Right lobe of liver (tissue), 6 donors: Measurements from ENCODE around the gene MTF1. TPM values are rescaled to one million over a fixed set of nuclear protein-coding genes. Genes with fewer than 3 reads are reported as not detected.
A peak's percentile ranks its signal among the peaks of the same experiment; 100 is the strongest.

Source experiments
- ATAC-seq, 4 donors: fragments of 200-7000 bp; cut with Tn5 transposase; one replicate each; pipeline ENCODE4 v1.9.1; 2020; ENCODE audit warnings: mild to moderate bottlenecking in 4 of 4, moderate library complexity in 4 of 4
- DNase-seq, 3 donors: peaks; one replicate each; pipeline ENCODE4 v3.0.0-alpha.2; 2020
- H3K27ac ChIP-seq, 3 donors: fragments of 200-600 bp; one replicate each; pipeline ENCODE4 v1.8.0; 2022
- H3K27me3 ChIP-seq, 2 donors: fragments of 200-600 bp; one replicate each; pipeline ENCODE4 v1.8.0; 2022
- H3K36me3 ChIP-seq, 4 donors: fragments of 200-600 bp; sonication (generic) in 1 of 4; one replicate each; pipeline versions ENCODE4 v1.5.1 to v1.8.0; 2017 to 2022; ENCODE audit warnings: control low read depth in 1 of 4
- H3K4me1 ChIP-seq, 4 donors: fragments of 200-600 bp; sonication (generic) in 1 of 4; one replicate each; pipeline versions ENCODE4 v1.5.1 to v1.8.0; 2017 to 2022; ENCODE audit warnings: control low read depth in 1 of 4
- H3K4me3 ChIP-seq, 3 donors: fragments of 200-600 bp; one replicate each; pipeline ENCODE4 v1.8.0; 2022
- H3K9me3 ChIP-seq, 4 donors: fragments of 200-600 bp; sonication (generic) in 1 of 4; one replicate each; pipeline versions ENCODE4 v1.5.1 to v1.8.0; 2017 to 2022; ENCODE audit warnings: control low read depth in 1 of 4
- CTCF ChIP-seq, 4 donors: fragments of 200-600 bp in 3 of 4; fragments of 450-650 bp in 1 of 4; IDR thresholded peaks; one replicate each; pipeline versions ENCODE4 v1.5.1 to v1.8.0; 2016 to 2022; ENCODE audit warnings: antibody characterized with exemption in 4 of 4, mild to moderate bottlenecking in 2 of 4
- POLR2A ChIP-seq: fragments of 450-650 bp; IDR thresholded peaks from one replicate; pipeline ENCODE4 v1.6.1; 2017; ENCODE audit warnings: antibody characterized with exemption, mild to moderate bottlenecking
- WGBS: methylation state at CpG from one replicate; pipeline ENCODE4 v1.1.6; 2018; ENCODE audit warnings: low coverage, low lambda C conversion rate; ENCODE audit not compliant: insufficient coverage; ENCODE audit errors: missing lambda C conversion rate; 5-methylcytosine and 5-hydroxymethylcytosine counted together
- intact Hi-C, 2 donors: fragments of 100-400 bp; cut with DNase I; formaldehyde crosslinking; loops; one replicate each; pipeline versions ENCODE4 v1.11.2 to v1.14.1; 2022
- total RNA-seq, 6 experiments: library from RNA; depleted of rRNA in 2 of 6; stranded (reverse); fragments of >200 nt in 2 of 6; fragmentation: NEBNext Ultra II Directional in 3 of 6; extraction: Animal tissue kit (Norgen Biotek cat#: 25700) in 3 of 6; gene quantifications; one replicate each; pipeline versions ENCODE4 v1.1.0 to v1.2.4, GENCODE V29; 2016 to 2023
- donor health status: DM: no; HTN: yes; CAD: no.
- donor health status: DM: no; HTN: no; CAD: no.
- donor health status: DM: no; HTN: no; CAD: no.
- donor health status: DM: no; HTN: yes; CAD: no.
- donor health status: DM: no; HTN: yes; CAD: no.

The MTF1 gene
- total RNA-seq, 6 experiments from 2014 or later = 3.5 to 10.3 (median 6.1) TPM

GRCh38 chr1:37821481-37821880, 37.9 kb downstream of the MTF1 start:
- Histone ChIP-seq H3K27ac (no peak overlapping the region), H3K4me1 (peaks cover 0 to 8% (median 4%) of the 10 kb centered on the region in 4 donors), H3K9me3 (no peaks in the 10 kb centered on the region), H3K27me3 (no peaks in the 10 kb centered on the region), H3K4me3 (no peak overlapping the region), H3K36me3 (peaks cover 0 to 33% (median 16%) of the 10 kb centered on the region in 4 donors)
- ATAC-seq (no peak), DNase-seq (no peak)
- 67% methylated on average over 1 of the region's 2 CpGs for WGBS
- intact Hi-C loops = no loop called here
- TF ChIP-seq POLR2A = no peak

GRCh38 chr1:37817481-37817880, 41.9 kb downstream of the MTF1 start:
- Histone ChIP-seq H3K4me3 (no peak overlapping the region), H3K27ac (peak overlapping the region in 2 of 3 donors; percentile 71 to 78), H3K27me3 (no peaks in the 10 kb centered on the region), H3K9me3 (no peaks in the 10 kb centered on the region), H3K4me1 (peaks cover 0 to 8% (median 4%) of the 10 kb centered on the region in 4 donors), H3K36me3 (peaks cover 0 to 33% (median 8%) of the 10 kb centered on the region in 4 donors)
- DNase-seq (peak; percentile 69 to 80 (median 78)), ATAC-seq (peak; percentile 63 to 97 (median 88))
- TF ChIP-seq CTCF (IDR thresholded peaks at IDR 0.05) = no peak
- no peak for TF ChIP-seq POLR2A
- intact Hi-C loops = no loop called here
- 0% methylated on average over 2 of the region's 2 CpGs for WGBS

- intact Hi-C loops = no loop called here
- Histone ChIP-seq H3K4me3 (no peak overlapping the region), H3K27me3 (no peaks in the 10 kb centered on the region), H3K27ac (no peak overlapping the region), H3K9me3 (no peaks in the 10 kb centered on the region), H3K36me3 (peaks cover 0 to 10% (median 0%) of the 10 kb centered on the region in 4 donors), H3K4me1 (peaks cover 0 to 15% (median 7%) of the 10 kb centered on the region in 4 donors)
- no peak for DNase-seq
- no peak for TF ChIP-seq CTCF (IDR thresholded peaks at IDR 0.05)
- ATAC-seq = no peak
- 96% methylated on average over 3 of the region's 7 CpGs for WGBS
Measured at GRCh38 chr1:37814252-37814651, 45.1 kb downstream of the MTF1 start.

- no peak for DNase-seq
- Histone ChIP-seq H3K4me3 (no peak overlapping the region), H3K36me3 (peaks cover 0 to 10% (median 0%) of the 10 kb centered on the region in 4 donors), H3K4me1 (peaks cover 0 to 20% (median 9%) of the 10 kb centered on the region in 4 donors), H3K9me3 (no peaks in the 10 kb centered on the region), H3K27me3 (no peaks in the 10 kb centered on the region), H3K27ac (no peak overlapping the region)
- ATAC-seq = no peak
- intact Hi-C loops = no loop called here
- WGBS = 94% methylated on average over 2 of the region's 2 CpGs
- TF ChIP-seq POLR2A (no peak), CTCF (IDR thresholded peaks at IDR 0.05) (no peak)
Measured at GRCh38 chr1:37813529-37814145, 45.8 kb downstream of the MTF1 start.

GRCh38 chr1:37811027-37811655, 48.3 kb downstream of the MTF1 start:
- H3K27ac ChIP-seq = no peak overlapping the region
- 45% methylated on average over 7 of the region's 7 CpGs for WGBS
- H3K4me3 ChIP-seq = no peak overlapping the region
- H3K27me3 ChIP-seq = no peaks in the 10 kb centered on the region
- TF ChIP-seq POLR2A (no peak), CTCF (IDR thresholded peaks at IDR 0.05) (peak; percentile 47 to 72 (median 65))
- H3K9me3 ChIP-seq = no peaks in the 10 kb centered on the region
- peaks cover 0 to 16% (median 0%) of the 10 kb centered on the region in 4 donors for H3K36me3 ChIP-seq
- DNase-seq = peak; percentile 50 to 69 (median 60)
- peaks cover 0 to 20% (median 7%) of the 10 kb centered on the region in 4 donors for H3K4me1 ChIP-seq
- ATAC-seq = peak; percentile 21 to 38 (median 30)
- intact Hi-C loops = no loop called here
